ENCODE data around the gene OR7C2.

OR7C2 gene

GRCh38 chr19:14979476-14980255 lies 38.4 kb downstream of the OR7C2 start, which contains the start of gene SLC1A6:
Gene SLC1A6 (minus strand): TSS chr19:14979864. CDS start chr19:14972910, 6,954 bp downstream.
- DNase-seq (ENCODE audit: low read depth) = no peak

- DNase-seq (ENCODE audit: low read depth) = no peak
These were observed 43.8 kb downstream of the OR7C2 start for GRCh38 chr19:14985133-14985532.

All from activated T-cell treated with anti-CD3 and anti-CD28 coated beads for 24 hours (primary cell).